H1 (cell line): ENCODE data around the gene GARNL3. TPM values are rescaled to one million over a fixed set of nuclear protein-coding genes. Genes with fewer than 3 reads are reported as not detected.

Experiments used
- CBX5 ChIP-seq: fragments of 300-800, 300-1000 bp; sonication (generic); IDR thresholded peaks from 2 replicates; pipeline ENCODE4 v1.7.1; 2016; ENCODE audit warnings: antibody characterized with exemption, low read length, low read depth
- CEBPB ChIP-seq: IDR thresholded peaks from 2 replicates; pipeline ENCODE4 v1.6.1; 2012; ENCODE audit warnings: low read depth, low read length
- EZH2 ChIP-seq: fragments of 200-600 bp; sonication (generic); IDR thresholded peaks from 2 replicates; pipeline ENCODE4 v1.7.1; 2012; ENCODE audit warnings: low read depth, mild to moderate bottlenecking, moderate library complexity, low read length, inconsistent platforms; ENCODE audit not compliant: severe bottlenecking
- SP4 ChIP-seq: IDR thresholded peaks from 2 replicates; pipeline ENCODE4 v1.6.1; 2012; ENCODE audit warnings: low read length, inconsistent platforms
- TBP ChIP-seq: IDR thresholded peaks from 2 replicates; pipeline ENCODE4 v1.6.1; 2011; ENCODE audit warnings: low read depth, low read length, improper control_type of control experiment
- polyA plus RNA-seq, 7 experiments: library from polyadenylated mRNA; depleted of rRNA in 3 of 7; stranded (reverse) in 5 of 7; unstranded in 2 of 7; fragments of >200 nt in 5 of 7; fragments of 200-250 nt in 2 of 7; gene quantifications; 1 replicate in 5 of 7; 2 replicates in 1 of 7; 4 replicates in 1 of 7; pipeline versions ENCODE4 v1.2.1 to v1.2.3, GENCODE V29; 2011 to 2013; ENCODE audit warnings: missing spikeins in 2 of 7, mixed read lengths in 2 of 7
- total RNA-seq: library from RNA; stranded (reverse); fragmentation: NEBNext Ultra II Directional; extraction: Animal tissue kit (Norgen Biotek cat#: 25700); gene quantifications from 2 replicates; pipeline ENCODE4 v1.2.1, GENCODE V29; 2021

Gene GARNL3
- total and polyA plus RNA-seq, 2 of the 8 experiments (the other 6 are each of a cell fraction or from before 2014, with no cell fraction given) = 6.5 to 18.3 TPM

DNA sequence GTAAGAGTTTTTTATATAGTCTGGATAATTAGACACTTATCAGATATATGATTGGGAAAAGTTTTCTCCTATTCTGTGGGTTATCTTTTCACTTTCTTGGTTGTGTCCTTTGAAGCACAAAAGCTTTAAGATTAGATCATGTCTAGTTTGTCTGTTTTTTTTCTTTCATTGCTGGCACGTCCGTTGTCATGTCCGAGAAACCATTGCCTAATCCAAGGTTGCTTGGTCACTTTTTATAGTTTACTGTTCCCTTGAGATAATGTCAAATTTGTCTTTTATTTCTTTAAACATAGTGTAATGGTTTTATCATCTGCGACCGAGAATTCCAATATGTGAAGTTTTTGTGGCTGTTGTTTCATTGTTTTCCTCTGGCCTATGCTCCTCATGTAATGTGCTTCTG lies 28.8 kb downstream of the GARNL3 start (continued):
- TF ChIP-seq CBX5 = no peak
- TF ChIP-seq SP4 = no peak
- no peak for TF ChIP-seq EZH2
- no peak for TF ChIP-seq CEBPB
- no peak for TF ChIP-seq TBP
